PC-3 (cell line): ENCODE results near the gene OSBPL1A. TPM values are rescaled to one million over a fixed set of nuclear protein-coding genes. Genes with fewer than 3 reads are reported as not detected.

Source experiments
- ATAC-seq: fragments of 200-7000 bp; cut with Tn5 transposase; 2 replicates; pipeline ENCODE4 v1.9.1; 2020; ENCODE audit warnings: mild to moderate bottlenecking, moderate library complexity
- BruUV-seq: library from RNA; stranded (reverse); fragments of 400-500 nt; replicated peaks from 2 replicates; lab custom pipeline; 2021; lab: Mats Ljungman, UMichigan
- CTCF ChIA-PET: fragments of 300-600 bp; sonication (Branson Sonifier 250); formaldehyde crosslinking; loops from one replicate; lab custom pipeline; 2022; ENCODE audit warnings: antibody characterized with exemption; lab: Charles Lee
- POLR2A ChIA-PET: fragments of 300-600 bp; sonication (Branson Sonifier 250); formaldehyde crosslinking; loops from one replicate; lab custom pipeline; 2022; ENCODE audit warnings: antibody characterized with exemption; ENCODE audit not compliant: unreplicated experiment; lab: Charles Lee
- DNase-seq: peaks from one replicate; pipeline ENCODE4 v3.0.0-alpha.2; 2015
- H2AFZ ChIP-seq: fragments of 300-600 bp; sonication (generic); 2 replicates; pipeline ENCODE4 v1.6.0; 2016; ENCODE audit warnings: antibody characterized with exemption, low read length
- H3F3A ChIP-seq: fragments of 300-600 bp; sonication (generic); one replicate; pipeline ENCODE4 v1.6.0; 2017; ENCODE audit warnings: antibody characterized with exemption, low read length, control low read depth, mild to moderate bottlenecking; ENCODE audit not compliant: unreplicated experiment
- H3K27ac ChIP-seq: fragments of 300-600 bp; sonication (generic); 2 replicates; pipeline ENCODE4 v1.5.1; 2016; ENCODE audit warnings: mild to moderate bottlenecking, low read length
- H3K27me3 ChIP-seq: fragments of 300-600 bp; sonication (generic); 2 replicates; pipeline ENCODE4 v1.6.1; 2016; ENCODE audit warnings: low read length, mixed read lengths
- H3K36me3 ChIP-seq: fragments of 300-600 bp; sonication (generic); 2 replicates; pipeline ENCODE4 v1.6.1; 2016; ENCODE audit warnings: low read depth, mixed run types, low read length, mixed read lengths
- H3K4me1 ChIP-seq: fragments of 300-600 bp; sonication (generic); 2 replicates; pipeline ENCODE4 v1.5.1; 2016; ENCODE audit warnings: low read length; ENCODE audit not compliant: insufficient read depth
- H3K4me2 ChIP-seq: fragments of 300-600 bp; sonication (generic); 2 replicates; pipeline ENCODE4 v1.6.0; 2016; ENCODE audit warnings: low read length
- H3K4me3 ChIP-seq: fragments of 300-600 bp; sonication (generic); 2 replicates; pipeline ENCODE4 v1.5.1; 2016; ENCODE audit warnings: mild to moderate bottlenecking, low read length, mixed read lengths
- H3K79me2 ChIP-seq: fragments of 300-600 bp; sonication (generic); 2 replicates; pipeline ENCODE4 v1.6.1; 2017; ENCODE audit warnings: low read length, mixed read lengths
- H3K9ac ChIP-seq: fragments of 300-600 bp; sonication (generic); 2 replicates; pipeline ENCODE4 v1.6.0; 2016; ENCODE audit warnings: mild to moderate bottlenecking, low read length
- H3K9me2 ChIP-seq: fragments of 300-600 bp; sonication (generic); replicated peaks from 2 replicates; pipeline ENCODE4 v1.6.1; 2016; ENCODE audit warnings: mixed run types, low read length, mixed read lengths
- H3K9me3 ChIP-seq: fragments of 300-600 bp; sonication (generic); 2 replicates; pipeline ENCODE4 v1.6.1; 2016; ENCODE audit warnings: low read length, mixed read lengths
- H4K20me1 ChIP-seq: fragments of 300-600 bp; sonication (generic); 2 replicates; pipeline ENCODE4 v1.6.1; 2016; ENCODE audit warnings: low read length, mixed read lengths
- EZH2 ChIP-seq: fragments of 300-600 bp; sonication (generic); IDR thresholded peaks from one replicate; pipeline ENCODE4 v1.6.1; 2017; ENCODE audit warnings: antibody characterized with exemption, mild to moderate bottlenecking, low read length; ENCODE audit not compliant: unreplicated experiment
- EZH2phosphoT487 ChIP-seq: fragments of 300-600 bp; sonication (generic); IDR thresholded peaks from 2 replicates; pipeline ENCODE4 v1.6.1; 2018; ENCODE audit warnings: mild to moderate bottlenecking, antibody characterized with exemption, low read length, borderline replicate concordance
- intact Hi-C: fragments of 100-400 bp; cut with micrococcal nuclease; formaldehyde crosslinking; loops from 2 replicates; pipeline ENCODE4 v1.9.0; 2023
- total RNA-seq: library from RNA; depleted of rRNA; stranded (reverse); fragments of >200 nt; gene quantifications from 2 replicates; pipeline ENCODE4 v1.2.3, GENCODE V29; 2014
- TF ChIP-seq, protein P1 (sequence below): fragments of 300-600 bp; sonication (generic); conservative IDR thresholded peaks from 2 replicates; pipeline ENCODE4 v1.5.1; 2017; ENCODE audit warnings: antibody characterized with exemption, low read depth, mild to moderate bottlenecking, low read length

Gene OSBPL1A
- total RNA-seq, 1 experiment from 2014 or later = 39.7 TPM

DNA sequence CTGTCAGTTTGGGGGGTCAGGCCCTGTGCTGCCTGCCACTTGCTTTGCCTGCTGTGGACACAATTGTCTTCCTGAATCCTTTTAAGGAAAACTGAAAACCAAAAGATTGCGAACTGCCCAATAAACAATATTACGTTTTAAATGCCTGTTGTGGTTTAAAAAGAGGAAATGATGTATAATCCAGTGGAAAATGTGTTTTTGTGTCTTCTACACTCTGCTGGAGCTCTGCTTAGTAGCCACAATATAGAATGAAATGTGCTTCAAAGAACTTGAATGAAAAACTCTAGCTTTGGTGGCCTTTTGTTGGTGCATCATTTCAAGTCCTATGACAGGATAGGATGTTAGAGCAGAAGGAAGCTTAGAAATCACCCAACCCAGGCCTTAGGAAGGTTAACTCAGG, 282.0 kb downstream of the OSBPL1A start:
- Histone ChIP-seq H3K79me2 (no peaks in the 10 kb centered on the region), H3F3A (no peaks in the 10 kb centered on the region), H3K4me3 (no peak overlapping the region), H3K9me2 (no peaks in the 10 kb centered on the region), H3K27ac (no peak overlapping the region), H3K36me3 (no peaks in the 10 kb centered on the region), H2AFZ (no peak overlapping the region), H3K9me3 (no peaks in the 10 kb centered on the region), H3K27me3 (no peaks in the 10 kb centered on the region), H3K9ac (no peak overlapping the region), H4K20me1 (no peaks in the 10 kb centered on the region), H3K4me2 (no peak overlapping the region), H3K4me1 (peaks cover 21% of the 10 kb centered on the region)
- intact Hi-C loops = loop anchor here (5.0 kb wide), 2 partner anchors 63 to 293 kb away; no protein-coding TSS in a partner anchor
- POLR2A ChIA-PET = no interaction called here
- ATAC-seq (no peak), DNase-seq (no peak)
- TF ChIP-seq EZH2phosphoT487 (no peak), EZH2 (no peak)
- TF ChIP-seq, protein P1, sequence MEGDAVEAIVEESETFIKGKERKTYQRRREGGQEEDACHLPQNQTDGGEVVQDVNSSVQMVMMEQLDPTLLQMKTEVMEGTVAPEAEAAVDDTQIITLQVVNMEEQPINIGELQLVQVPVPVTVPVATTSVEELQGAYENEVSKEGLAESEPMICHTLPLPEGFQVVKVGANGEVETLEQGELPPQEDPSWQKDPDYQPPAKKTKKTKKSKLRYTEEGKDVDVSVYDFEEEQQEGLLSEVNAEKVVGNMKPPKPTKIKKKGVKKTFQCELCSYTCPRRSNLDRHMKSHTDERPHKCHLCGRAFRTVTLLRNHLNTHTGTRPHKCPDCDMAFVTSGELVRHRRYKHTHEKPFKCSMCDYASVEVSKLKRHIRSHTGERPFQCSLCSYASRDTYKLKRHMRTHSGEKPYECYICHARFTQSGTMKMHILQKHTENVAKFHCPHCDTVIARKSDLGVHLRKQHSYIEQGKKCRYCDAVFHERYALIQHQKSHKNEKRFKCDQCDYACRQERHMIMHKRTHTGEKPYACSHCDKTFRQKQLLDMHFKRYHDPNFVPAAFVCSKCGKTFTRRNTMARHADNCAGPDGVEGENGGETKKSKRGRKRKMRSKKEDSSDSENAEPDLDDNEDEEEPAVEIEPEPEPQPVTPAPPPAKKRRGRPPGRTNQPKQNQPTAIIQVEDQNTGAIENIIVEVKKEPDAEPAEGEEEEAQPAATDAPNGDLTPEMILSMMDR = no peak
- no TSS peak for BruUV-seq
- CTCF ChIA-PET = no interaction called here

DNA sequence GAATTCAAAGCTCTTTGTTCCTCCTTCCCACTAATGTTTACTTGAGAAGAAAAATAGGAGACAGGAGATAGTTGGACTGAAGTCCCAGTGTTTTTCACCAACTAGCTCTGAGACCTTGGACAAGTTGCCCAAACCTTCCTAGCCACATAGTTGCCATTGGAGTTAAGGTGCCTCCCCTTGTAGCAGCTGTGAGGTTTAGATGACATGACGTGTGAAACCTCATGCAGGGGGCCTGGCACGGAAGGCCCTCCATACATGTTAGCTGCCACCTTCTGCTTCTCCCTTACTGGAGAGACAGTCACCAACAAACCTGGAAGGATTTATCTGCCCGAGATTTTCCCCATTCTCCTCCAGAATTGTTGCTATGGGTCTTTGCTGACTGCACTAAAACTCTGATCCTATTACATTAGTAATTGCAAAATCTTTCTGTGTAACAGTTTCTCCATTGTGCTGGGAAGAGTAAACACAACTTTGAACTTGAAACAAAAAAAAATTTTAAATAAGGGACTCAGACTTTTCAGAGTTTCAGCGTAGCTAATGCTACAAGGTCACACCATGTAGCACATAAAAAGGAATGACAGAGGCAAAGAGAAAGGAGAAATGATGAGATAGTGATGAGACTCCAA, 282.6 kb downstream of the OSBPL1A start:
- CTCF ChIA-PET = interaction anchor here (0.6 kb wide), 1 partner anchor 235 kb away, joined by 3 read pairs; no protein-coding TSS in a partner anchor

More for the DNA sequence above, 282.6 kb downstream of the OSBPL1A start:
- Histone ChIP-seq H3K4me3 (no peak overlapping the region), H3K36me3 (no peaks in the 10 kb centered on the region), H3F3A (no peaks in the 10 kb centered on the region), H3K79me2 (no peaks in the 10 kb centered on the region), H2AFZ (no peak overlapping the region), H3K9me3 (no peaks in the 10 kb centered on the region), H3K27ac (no peak overlapping the region), H3K9ac (no peak overlapping the region), H4K20me1 (no peaks in the 10 kb centered on the region), H3K9me2 (no peaks in the 10 kb centered on the region), H3K4me2 (no peak overlapping the region), H3K27me3 (no peaks in the 10 kb centered on the region), H3K4me1 (peaks cover 21% of the 10 kb centered on the region)
- DNase-seq (no peak), ATAC-seq (no peak)
- POLR2A ChIA-PET = no interaction called here
- TF ChIP-seq, protein P1 = no peak
- TF ChIP-seq EZH2 (no peak), EZH2phosphoT487 (no peak)
- intact Hi-C loops = loop anchor here (5.0 kb wide), 2 partner anchors 63 to 293 kb away; no protein-coding TSS in a partner anchor
- no TSS peak for BruUV-seq
